ENCODE data around the gene SEMA3F.

DNA sequence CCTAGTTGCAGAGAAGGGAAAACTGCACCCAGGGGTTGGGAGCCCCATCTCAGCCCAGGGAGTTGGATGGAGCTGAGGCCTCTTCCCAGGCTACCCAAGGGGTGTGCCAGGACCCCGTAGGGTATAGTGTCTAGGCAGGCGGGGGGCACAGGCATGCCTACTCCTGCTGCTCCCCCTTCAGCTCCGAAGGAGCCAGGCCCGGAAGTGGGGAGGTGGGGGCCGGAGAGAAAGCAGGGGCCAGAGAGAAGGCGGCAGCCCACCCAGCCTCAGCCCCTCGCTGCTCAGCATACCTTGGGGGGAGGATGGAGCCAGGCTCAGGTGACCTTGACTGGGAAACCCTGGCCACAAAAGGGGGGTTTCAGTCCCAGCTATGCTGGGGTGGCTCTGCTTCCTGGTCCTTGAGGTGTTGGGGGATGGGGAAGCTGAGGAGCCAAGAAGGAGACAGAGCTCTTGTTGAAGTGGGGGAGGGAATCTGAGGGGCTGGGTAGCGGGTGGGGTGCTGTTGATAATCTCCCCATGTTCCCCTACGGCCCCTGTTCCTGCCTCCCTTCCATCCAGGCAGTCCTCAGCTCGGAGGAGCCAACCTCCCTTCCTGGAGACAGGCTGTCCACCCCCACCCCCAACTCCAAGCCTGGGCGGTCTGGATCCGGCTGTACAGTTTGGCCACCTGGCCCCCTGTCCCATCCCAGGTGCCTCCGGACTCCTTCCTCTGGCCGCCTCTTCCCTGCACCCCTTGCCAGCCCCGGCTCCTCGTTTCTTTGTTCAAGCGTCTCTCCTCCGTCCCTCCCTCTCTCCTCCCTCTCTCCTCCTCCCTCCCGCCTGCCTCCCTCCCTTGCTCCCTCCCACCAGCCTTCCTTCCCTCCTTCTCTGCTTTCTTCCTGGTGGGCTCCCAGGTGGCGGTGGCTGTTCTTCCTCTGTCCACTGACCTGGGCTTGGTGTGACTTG lies 1.7 kb downstream of the SEMA3F start:
- TF ChIP-seq, protein P1, sequence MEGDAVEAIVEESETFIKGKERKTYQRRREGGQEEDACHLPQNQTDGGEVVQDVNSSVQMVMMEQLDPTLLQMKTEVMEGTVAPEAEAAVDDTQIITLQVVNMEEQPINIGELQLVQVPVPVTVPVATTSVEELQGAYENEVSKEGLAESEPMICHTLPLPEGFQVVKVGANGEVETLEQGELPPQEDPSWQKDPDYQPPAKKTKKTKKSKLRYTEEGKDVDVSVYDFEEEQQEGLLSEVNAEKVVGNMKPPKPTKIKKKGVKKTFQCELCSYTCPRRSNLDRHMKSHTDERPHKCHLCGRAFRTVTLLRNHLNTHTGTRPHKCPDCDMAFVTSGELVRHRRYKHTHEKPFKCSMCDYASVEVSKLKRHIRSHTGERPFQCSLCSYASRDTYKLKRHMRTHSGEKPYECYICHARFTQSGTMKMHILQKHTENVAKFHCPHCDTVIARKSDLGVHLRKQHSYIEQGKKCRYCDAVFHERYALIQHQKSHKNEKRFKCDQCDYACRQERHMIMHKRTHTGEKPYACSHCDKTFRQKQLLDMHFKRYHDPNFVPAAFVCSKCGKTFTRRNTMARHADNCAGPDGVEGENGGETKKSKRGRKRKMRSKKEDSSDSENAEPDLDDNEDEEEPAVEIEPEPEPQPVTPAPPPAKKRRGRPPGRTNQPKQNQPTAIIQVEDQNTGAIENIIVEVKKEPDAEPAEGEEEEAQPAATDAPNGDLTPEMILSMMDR (IDR thresholded peaks at IDR 0.05), result no peak
- no peak for TF ChIP-seq EZH2phosphoT487 (IDR thresholded peaks at IDR 0.05)
